ENCODE data around the gene MFF. TPM values are rescaled to one million over a fixed set of nuclear protein-coding genes. Genes with fewer than 3 reads are reported as not detected.

MFF gene
- total RNA-seq, 4 donors from 2014 or later, result 15.1 to 99.1 (median 88.3) TPM

DNA sequence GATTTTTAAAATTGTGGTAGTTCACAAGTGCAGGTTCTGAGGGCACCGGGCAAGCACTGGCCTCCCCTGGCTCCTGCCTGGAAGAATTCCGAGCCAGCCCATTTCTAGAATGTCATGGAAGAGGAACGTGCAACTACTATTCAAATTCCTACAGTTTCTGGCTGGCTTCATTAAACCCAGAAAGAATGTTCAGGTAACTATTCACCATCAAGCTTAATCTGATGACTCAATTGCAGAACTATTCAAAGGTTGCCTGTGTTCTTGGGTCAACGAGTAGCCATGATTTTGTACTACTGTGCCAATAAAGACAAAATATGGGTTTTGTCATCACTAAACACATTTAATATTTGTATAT lies 14.3 kb upstream of the MFF start:
- H3K9me3 ChIP-seq, result no peaks in the 10 kb centered on the region
- intact Hi-C loops (cut with DNase I; ENCODE audit: low total_unique reads), result no loop called here

DNA sequence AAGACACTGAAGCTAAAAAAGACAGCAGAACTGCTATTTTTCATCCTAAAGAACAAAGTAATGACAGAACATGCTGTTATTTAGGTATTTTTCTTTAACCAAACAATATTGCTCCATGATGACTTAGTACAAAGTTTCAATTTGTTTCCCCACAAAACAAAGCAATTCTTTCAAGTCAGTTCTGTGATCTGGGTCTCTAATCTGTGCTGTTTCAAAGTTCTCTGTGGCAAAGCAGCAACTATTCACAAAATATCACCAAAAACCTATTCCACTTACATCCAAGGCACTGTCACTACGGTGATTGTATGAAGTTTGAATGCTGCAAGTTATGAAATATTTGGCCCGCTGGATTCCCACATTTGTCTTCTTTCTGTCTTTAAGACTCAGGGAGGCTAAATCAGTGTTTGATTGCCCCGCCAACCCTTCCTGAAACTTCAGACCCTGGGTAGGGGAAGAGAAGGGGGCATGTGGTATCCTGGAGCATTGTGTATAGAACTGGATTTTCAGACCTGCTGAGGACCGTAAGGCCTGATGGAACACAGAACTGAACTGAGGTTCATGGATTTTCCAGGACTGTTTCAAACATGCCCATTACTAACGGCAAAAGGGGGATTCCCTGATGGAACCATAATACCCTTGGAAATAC lies 13.1 kb upstream of the MFF start:
- Histone ChIP-seq H3K27ac (no peak overlapping the region), H3K27me3 (no peaks in the 10 kb centered on the region), H3K4me3 (no peak overlapping the region), H3K36me3 (no peaks in the 10 kb centered on the region), H3K9me3 (no peaks in the 10 kb centered on the region), H3K4me1 (no peaks in the 10 kb centered on the region)
- no peak for DNase-seq
- no peak for TF ChIP-seq POLR2A (IDR thresholded peaks at IDR 0.05)
- TF ChIP-seq, protein P1, sequence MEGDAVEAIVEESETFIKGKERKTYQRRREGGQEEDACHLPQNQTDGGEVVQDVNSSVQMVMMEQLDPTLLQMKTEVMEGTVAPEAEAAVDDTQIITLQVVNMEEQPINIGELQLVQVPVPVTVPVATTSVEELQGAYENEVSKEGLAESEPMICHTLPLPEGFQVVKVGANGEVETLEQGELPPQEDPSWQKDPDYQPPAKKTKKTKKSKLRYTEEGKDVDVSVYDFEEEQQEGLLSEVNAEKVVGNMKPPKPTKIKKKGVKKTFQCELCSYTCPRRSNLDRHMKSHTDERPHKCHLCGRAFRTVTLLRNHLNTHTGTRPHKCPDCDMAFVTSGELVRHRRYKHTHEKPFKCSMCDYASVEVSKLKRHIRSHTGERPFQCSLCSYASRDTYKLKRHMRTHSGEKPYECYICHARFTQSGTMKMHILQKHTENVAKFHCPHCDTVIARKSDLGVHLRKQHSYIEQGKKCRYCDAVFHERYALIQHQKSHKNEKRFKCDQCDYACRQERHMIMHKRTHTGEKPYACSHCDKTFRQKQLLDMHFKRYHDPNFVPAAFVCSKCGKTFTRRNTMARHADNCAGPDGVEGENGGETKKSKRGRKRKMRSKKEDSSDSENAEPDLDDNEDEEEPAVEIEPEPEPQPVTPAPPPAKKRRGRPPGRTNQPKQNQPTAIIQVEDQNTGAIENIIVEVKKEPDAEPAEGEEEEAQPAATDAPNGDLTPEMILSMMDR (IDR thresholded peaks at IDR 0.05), result no peak
- intact Hi-C loops (cut with DNase I; ENCODE audit: low total_unique reads), result no loop called here

More for the DNA sequence above, 14.3 kb upstream of the MFF start:
- H3K4me3 ChIP-seq, result no peak overlapping the region
- TF ChIP-seq POLR2A (IDR thresholded peaks at IDR 0.05), result no peak
- TF ChIP-seq, protein P1 (IDR thresholded peaks at IDR 0.05), result no peak
- DNase-seq, result no peak
- no peaks in the 10 kb centered on the region for H3K27me3 ChIP-seq
- H3K27ac ChIP-seq, result no peak overlapping the region
- H3K4me1 ChIP-seq, result no peaks in the 10 kb centered on the region
- H3K36me3 ChIP-seq, result no peaks in the 10 kb centered on the region

DNA sequence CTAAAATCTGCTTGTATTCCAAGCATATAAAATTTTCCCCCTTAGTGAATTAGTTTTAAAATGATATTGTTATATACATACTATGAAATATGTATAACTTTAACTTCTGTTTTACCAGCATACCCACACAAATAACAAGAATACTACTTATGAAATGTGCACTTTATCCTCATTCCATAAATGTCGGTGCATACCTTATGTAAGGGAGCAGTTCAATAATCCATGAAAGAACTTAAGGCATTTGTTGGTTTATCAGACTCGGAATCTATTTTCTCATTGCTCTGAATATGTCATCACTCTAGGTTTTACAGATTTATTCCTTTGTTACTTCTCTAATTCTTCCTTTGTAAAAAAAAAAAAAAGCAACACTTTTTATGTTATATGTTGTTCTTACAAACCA lies 12.5 kb upstream of the MFF start:
- no peaks in the 10 kb centered on the region for H3K9me3 ChIP-seq
- no peak overlapping the region for H3K27ac ChIP-seq
- TF ChIP-seq, protein P1 (IDR thresholded peaks at IDR 0.05), result no peak
- no peak for TF ChIP-seq POLR2A (IDR thresholded peaks at IDR 0.05)
- no peak overlapping the region for H3K4me3 ChIP-seq
- no peaks in the 10 kb centered on the region for H3K36me3 ChIP-seq
- no peaks in the 10 kb centered on the region for H3K4me1 ChIP-seq
- DNase-seq, result no peak
- no peaks in the 10 kb centered on the region for H3K27me3 ChIP-seq
- intact Hi-C loops (cut with DNase I; ENCODE audit: low total_unique reads), result no loop called here

DNA sequence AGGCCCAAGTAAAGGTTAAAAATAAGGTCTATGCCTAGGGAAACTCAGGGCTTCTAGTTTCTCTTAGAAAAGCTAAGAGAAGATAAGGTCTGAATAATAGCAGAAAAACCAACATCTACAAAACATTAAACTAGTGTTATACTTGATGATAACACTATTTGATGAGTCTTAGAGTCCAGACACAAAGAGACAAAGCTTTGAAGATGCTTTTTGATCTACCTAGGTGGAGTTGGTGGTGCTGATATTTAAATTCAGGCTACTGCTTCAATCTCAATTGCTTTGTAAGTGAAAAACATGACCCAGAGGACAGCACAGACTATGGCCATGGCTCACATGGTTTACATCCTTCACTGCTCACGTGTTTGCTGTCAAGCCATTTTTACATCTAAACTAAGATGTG lies 11.7 kb upstream of the MFF start:
- no peaks in the 10 kb centered on the region for H3K36me3 ChIP-seq
- no peaks in the 10 kb centered on the region for H3K27me3 ChIP-seq
- H3K4me3 ChIP-seq, result no peak overlapping the region
- no peaks in the 10 kb centered on the region for H3K9me3 ChIP-seq
- no peaks in the 10 kb centered on the region for H3K4me1 ChIP-seq
- intact Hi-C loops (cut with DNase I; ENCODE audit: low total_unique reads), result no loop called here
- H3K27ac ChIP-seq, result no peak overlapping the region
- no peak for DNase-seq
- TF ChIP-seq, protein P1 (IDR thresholded peaks at IDR 0.05), result no peak
- TF ChIP-seq POLR2A (IDR thresholded peaks at IDR 0.05), result no peak

DNA sequence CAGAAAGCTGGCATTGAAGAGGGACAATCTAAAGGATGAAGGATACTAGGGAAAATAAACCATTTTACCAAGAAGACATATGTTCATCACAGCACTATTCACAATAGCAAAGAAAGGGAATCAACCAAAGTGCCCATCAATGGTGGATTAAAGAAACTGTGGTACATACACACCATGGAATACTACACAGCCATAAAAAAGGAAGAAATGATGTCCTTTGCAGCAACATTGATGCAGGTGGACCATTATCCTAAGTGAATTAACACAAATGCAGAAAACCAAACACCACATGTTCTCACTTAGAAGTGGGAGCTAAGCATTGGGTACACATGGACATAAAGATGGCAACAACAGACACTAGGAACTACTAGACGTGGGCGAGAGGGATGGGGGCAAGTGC lies 7.2 kb upstream of the MFF start:
- TF ChIP-seq POLR2A (IDR thresholded peaks at IDR 0.05), result no peak
- TF ChIP-seq, protein P1 (IDR thresholded peaks at IDR 0.05), result no peak
- H3K4me1 ChIP-seq, result no peaks in the 10 kb centered on the region
- DNase-seq, result no peak
- H3K27ac ChIP-seq, result no peak overlapping the region
- H3K36me3 ChIP-seq, result no peaks in the 10 kb centered on the region
- no peaks in the 10 kb centered on the region for H3K9me3 ChIP-seq
- H3K4me3 ChIP-seq, result no peak overlapping the region
- intact Hi-C loops (cut with DNase I; ENCODE audit: low total_unique reads), result no loop called here
- H3K27me3 ChIP-seq, result no peaks in the 10 kb centered on the region
